ENCODE data around the gene NEK1. TPM values are rescaled to one million over a fixed set of nuclear protein-coding genes. Genes with fewer than 3 reads are reported as not detected.

The NEK1 gene
- total RNA-seq, 4 donors from 2014 or later = 6.0 to 11.1 (median 6.7) TPM

DNA sequence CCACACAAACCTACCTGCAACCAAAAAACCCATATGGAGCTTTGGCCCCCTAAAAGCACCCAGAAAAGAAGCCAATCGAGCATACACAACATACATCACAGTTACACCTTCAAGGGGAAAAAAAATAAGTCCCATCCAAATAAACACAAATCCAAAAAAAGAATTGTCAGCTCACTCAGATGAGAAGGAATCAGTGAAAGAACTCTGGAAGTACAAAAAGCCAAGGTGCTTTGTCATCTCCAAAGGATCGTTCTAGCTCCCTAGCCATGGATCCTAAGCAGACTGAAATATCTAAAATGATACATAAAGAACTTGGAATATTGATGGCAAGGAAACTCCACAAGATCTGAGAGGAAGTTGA lies 119.2 kb downstream of the NEK1 start:
- Histone ChIP-seq H3K27ac (no peak overlapping the region), H3K27me3 (no peaks in the 10 kb centered on the region), H3K9me3 (no peaks in the 10 kb centered on the region), H3K4me3 (no peak overlapping the region), H3K36me3 (peaks cover 7% of the 10 kb centered on the region), H3K4me1 (no peaks in the 10 kb centered on the region)
- no peak for DNase-seq (ENCODE audit: low spot score in 2 of 2)
- WGBS = 78% methylated on average over 2 of the region's 2 CpGs
- TF ChIP-seq, protein P1, sequence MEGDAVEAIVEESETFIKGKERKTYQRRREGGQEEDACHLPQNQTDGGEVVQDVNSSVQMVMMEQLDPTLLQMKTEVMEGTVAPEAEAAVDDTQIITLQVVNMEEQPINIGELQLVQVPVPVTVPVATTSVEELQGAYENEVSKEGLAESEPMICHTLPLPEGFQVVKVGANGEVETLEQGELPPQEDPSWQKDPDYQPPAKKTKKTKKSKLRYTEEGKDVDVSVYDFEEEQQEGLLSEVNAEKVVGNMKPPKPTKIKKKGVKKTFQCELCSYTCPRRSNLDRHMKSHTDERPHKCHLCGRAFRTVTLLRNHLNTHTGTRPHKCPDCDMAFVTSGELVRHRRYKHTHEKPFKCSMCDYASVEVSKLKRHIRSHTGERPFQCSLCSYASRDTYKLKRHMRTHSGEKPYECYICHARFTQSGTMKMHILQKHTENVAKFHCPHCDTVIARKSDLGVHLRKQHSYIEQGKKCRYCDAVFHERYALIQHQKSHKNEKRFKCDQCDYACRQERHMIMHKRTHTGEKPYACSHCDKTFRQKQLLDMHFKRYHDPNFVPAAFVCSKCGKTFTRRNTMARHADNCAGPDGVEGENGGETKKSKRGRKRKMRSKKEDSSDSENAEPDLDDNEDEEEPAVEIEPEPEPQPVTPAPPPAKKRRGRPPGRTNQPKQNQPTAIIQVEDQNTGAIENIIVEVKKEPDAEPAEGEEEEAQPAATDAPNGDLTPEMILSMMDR (IDR thresholded peaks at IDR 0.05) = no peak
- no peak for TF ChIP-seq EP300 (IDR thresholded peaks at IDR 0.05)
- TF ChIP-seq POLR2AphosphoS5 (IDR thresholded peaks at IDR 0.05) = no peak
- TF ChIP-seq POLR2A (IDR thresholded peaks at IDR 0.05) = no peak

DNA sequence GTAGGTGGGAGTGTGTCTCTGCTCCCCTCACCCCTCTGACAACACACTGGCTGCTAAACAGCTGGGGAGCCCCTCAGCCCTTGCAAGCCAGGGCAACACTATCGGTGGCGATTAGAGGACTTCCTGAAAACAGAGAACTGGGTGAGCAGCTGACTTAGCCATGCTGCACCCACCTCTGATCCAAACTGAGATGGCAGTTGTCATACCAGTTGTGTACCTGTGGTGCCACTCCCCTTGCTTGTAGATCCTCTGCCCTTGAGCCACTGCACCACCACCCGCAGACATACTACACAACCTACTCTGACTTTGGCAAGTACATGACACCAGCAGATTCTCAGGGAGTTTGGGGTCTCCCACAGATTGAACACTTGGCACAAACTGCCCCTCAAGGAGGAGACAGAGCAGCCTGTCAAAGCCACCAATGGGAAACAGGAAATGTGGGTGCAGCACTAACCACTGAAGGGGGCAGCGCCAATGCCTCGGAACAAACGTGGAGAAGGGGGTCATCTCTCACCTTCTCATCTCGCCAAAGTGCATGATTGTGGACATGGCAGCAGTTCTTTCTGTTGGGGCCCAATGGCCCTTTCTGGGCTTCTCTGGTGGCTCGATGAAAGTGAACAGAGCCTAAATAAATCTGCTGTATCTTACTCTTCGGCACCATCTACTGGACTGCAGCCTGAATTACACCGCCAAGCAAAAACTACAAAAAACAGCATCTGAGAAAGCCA lies 119.8 kb downstream of the NEK1 start:
- DNase-seq (ENCODE audit: low spot score in 2 of 2) = no peak
- no peak overlapping the region for H3K4me3 ChIP-seq
- TF ChIP-seq, protein P1 (IDR thresholded peaks at IDR 0.05) = peak; percentile 20 to 38
- no peak for TF ChIP-seq EP300 (IDR thresholded peaks at IDR 0.05)
- no peaks in the 10 kb centered on the region for H3K4me1 ChIP-seq
- no peak overlapping the region for H3K27ac ChIP-seq
- peaks cover 7% of the 10 kb centered on the region for H3K36me3 ChIP-seq
- no peaks in the 10 kb centered on the region for H3K9me3 ChIP-seq
- WGBS = 71% methylated on average over 10 of the region's 10 CpGs
- H3K27me3 ChIP-seq = no peaks in the 10 kb centered on the region

DNA sequence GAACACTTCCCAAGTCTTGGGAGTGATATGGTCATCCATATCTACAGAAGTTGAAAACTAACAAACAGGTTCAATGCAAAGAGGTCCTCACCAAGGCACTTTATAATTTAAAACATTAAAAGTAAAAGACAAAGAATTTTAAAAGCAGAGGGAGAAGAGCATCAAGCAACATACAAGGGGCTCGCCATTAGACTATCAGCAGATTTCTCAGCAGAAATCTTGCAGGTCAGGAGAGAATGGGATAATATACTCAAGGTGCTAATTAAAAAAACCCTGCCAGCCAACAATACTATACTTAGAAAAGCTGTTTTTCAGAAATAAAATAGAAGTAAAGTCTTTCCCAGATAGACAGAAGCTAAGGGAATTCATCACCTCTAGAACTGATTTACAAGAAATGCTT lies 121.2 kb downstream of the NEK1 start:
- H3K4me1 ChIP-seq = no peaks in the 10 kb centered on the region
- DNase-seq (ENCODE audit: low spot score in 2 of 2) = no peak
- TF ChIP-seq EP300 (IDR thresholded peaks at IDR 0.05) (no peak), POLR2A (IDR thresholded peaks at IDR 0.05) (no peak)
- H3K36me3 ChIP-seq = peaks cover 7% of the 10 kb centered on the region
- H3K9me3 ChIP-seq = no peaks in the 10 kb centered on the region
- no peaks in the 10 kb centered on the region for H3K27me3 ChIP-seq
- WGBS = 88% methylated on average over 1 of the region's 1 CpG
- H3K4me3 ChIP-seq = no peak overlapping the region
- H3K27ac ChIP-seq = no peak overlapping the region

DNA sequence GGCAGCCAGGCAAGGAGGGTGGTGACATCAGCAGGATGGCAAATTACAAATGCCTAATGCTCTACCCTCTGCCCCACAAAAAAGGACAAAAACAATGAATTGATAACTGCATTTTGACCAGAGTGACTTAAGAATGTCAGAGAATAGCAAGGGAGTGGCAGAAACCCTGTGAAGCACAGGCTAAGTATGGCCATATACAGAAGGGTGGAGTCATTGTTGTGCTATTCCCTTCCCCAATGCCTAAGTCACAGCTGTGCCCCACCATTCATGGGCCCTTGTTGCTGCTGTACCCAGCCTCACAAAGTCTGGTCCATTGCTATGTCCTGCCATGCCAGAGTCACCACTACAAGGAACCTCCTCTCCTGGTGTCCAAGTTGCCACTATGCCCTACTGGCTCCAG lies 123.1 kb downstream of the NEK1 start:
- H3K27me3 ChIP-seq = no peaks in the 10 kb centered on the region
- no peaks in the 10 kb centered on the region for H3K9me3 ChIP-seq
- H3K36me3 ChIP-seq = peaks cover 7% of the 10 kb centered on the region
- DNase-seq (ENCODE audit: low spot score in 2 of 2) = no peak
- no peak overlapping the region for H3K27ac ChIP-seq
- no peaks in the 10 kb centered on the region for H3K4me1 ChIP-seq
- no peak overlapping the region for H3K4me3 ChIP-seq
- no peak for TF ChIP-seq POLR2AphosphoS5 (IDR thresholded peaks at IDR 0.05)
- no peak for TF ChIP-seq EP300 (IDR thresholded peaks at IDR 0.05)
- TF ChIP-seq, protein P1 (IDR thresholded peaks at IDR 0.05) = no peak
- no peak for TF ChIP-seq POLR2A (IDR thresholded peaks at IDR 0.05)

DNA sequence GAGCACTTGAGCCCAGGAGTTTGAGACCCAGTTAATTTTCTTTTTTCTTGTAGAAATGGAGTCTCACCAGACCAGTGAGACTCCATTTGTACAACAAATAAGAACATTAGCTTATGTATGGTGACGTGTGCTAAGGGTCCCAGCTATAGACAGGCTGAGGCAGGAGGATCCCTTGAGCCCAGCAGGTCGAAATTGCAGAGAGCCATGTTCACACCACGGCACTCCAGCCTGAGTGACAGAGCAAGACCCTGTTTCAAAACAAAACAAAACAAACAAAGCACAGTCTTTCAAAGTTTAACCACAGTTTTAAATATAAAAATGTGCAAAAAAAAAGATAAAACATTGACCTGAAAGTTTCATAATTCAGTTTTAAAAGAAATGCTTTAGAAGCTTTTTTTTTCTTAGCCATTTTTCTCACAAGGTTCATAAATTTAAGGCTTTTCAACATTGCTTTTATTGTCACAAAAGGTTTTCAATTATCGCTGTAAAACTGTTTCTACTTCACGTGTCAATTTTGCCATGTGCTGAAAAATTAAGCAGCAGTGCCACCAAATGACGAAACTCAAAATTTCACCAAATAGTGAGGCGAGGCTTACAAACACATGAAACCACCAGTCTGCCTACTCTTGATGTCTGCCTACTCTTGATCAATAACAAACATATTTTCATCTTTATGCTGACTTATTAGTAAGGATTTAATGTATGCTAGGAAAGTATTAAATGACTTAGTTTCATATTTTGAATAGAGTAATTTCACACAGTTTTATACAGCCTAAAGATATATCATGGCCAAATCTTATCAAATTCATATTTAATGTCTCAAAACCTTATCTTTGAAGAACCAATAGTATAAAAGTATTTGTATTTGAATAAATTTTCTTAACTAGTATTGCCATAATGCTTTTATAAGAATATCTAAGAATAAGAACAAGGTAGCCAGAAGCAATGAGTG lies 126.3 kb downstream of the NEK1 start:
- DNase-seq (ENCODE audit: low spot score in 2 of 2) = no peak
- WGBS = 21% methylated on average over 7 of the region's 7 CpGs
- Histone ChIP-seq H3K4me3 (no peak overlapping the region), H3K27ac (no peak overlapping the region), H3K4me1 (no peaks in the 10 kb centered on the region), H3K36me3 (no peaks in the 10 kb centered on the region), H3K27me3 (no peaks in the 10 kb centered on the region), H3K9me3 (no peaks in the 10 kb centered on the region)
- TF ChIP-seq, protein P1 (IDR thresholded peaks at IDR 0.05) = peak; percentile 17 to 32
- no peak for TF ChIP-seq POLR2AphosphoS5 (IDR thresholded peaks at IDR 0.05)

Measured in suprapubic skin (tissue), 4 donors.